Skeletal muscle tissue (tissue), 4 donors: ENCODE data around the gene TRIM54. TPM values are rescaled to one million over a fixed set of nuclear protein-coding genes. Genes with fewer than 3 reads are reported as not detected.
A peak's percentile ranks its signal among the peaks of the same experiment; 100 is the strongest.

Source experiments
- H3K27ac ChIP-seq: one replicate; pipeline ENCODE4 v1.7.0; 2013; ENCODE audit warnings: mild to moderate bottlenecking, low read depth, low read length, inconsistent platforms
- H3K27me3 ChIP-seq, 3 donors: one replicate each; pipeline ENCODE4 v1.7.0; 2013; ENCODE audit warnings: low read length in 3 of 3; ENCODE audit not compliant: control insufficient read depth in 3 of 3, insufficient read depth in 3 of 3
- H3K36me3 ChIP-seq, 3 donors: one replicate each; pipeline ENCODE4 v1.7.0; 2013; ENCODE audit warnings: low read length in 3 of 3; ENCODE audit not compliant: control insufficient read depth in 3 of 3, insufficient read depth in 3 of 3
- H3K4me1 ChIP-seq, 3 donors: one replicate each; pipeline ENCODE4 v1.7.0; 2013; ENCODE audit warnings: low read length in 3 of 3, mild to moderate bottlenecking in 3 of 3; ENCODE audit not compliant: control insufficient read depth in 3 of 3, insufficient read depth in 3 of 3
- H3K4me3 ChIP-seq, 3 donors: one replicate each; pipeline ENCODE4 v1.7.0; 2013; ENCODE audit warnings: low read length in 3 of 3
- H3K9ac ChIP-seq, 3 donors: one replicate each; pipeline ENCODE4 v1.7.0; 2013; ENCODE audit warnings: low read length in 3 of 3, mild to moderate bottlenecking in 3 of 3, moderate library complexity in 2 of 3, low read depth in 1 of 3
- H3K9me3 ChIP-seq, 3 donors: one replicate each; pipeline ENCODE4 v1.7.0; 2013; ENCODE audit warnings: low read length in 3 of 3; ENCODE audit not compliant: control insufficient read depth in 3 of 3
- total RNA-seq: library from RNA; depleted of rRNA; stranded (reverse); fragments of >200 nt; gene quantifications from one replicate; pipeline ENCODE4 v1.2.3, GENCODE V29; 2014
- donor health status: Osteomylitis.

TRIM54 gene
- total RNA-seq, 1 donor from 2014 or later, result 60.0 TPM

- peak overlapping the region; percentile 99 for H3K27ac ChIP-seq
- peaks cover 20 to 27% (median 25%) of the 10 kb centered on the region in 3 donors for H3K4me1 ChIP-seq
- H3K9me3 ChIP-seq, result no peaks in the 10 kb centered on the region
- peak overlapping the region in 2 of 3 donors; percentile 78 to 98 for H3K9ac ChIP-seq
- peaks cover 0 to 11% (median 2%) of the 10 kb centered on the region in 3 donors for H3K36me3 ChIP-seq
- H3K4me3 ChIP-seq, result peak overlapping the region in 2 of 3 donors; percentile 25 to 29
- H3K27me3 ChIP-seq, result peaks cover 0 to 4% (median 0%) of the 10 kb centered on the region in 3 donors
Observed at GRCh38 chr2:27280826-27281225, 1.4 kb upstream of the TRIM54 start.

GRCh38 chr2:27281442-27281841, 787 bp upstream of the TRIM54 start:
- H3K9ac ChIP-seq, result peak overlapping the region; percentile 78 to 99 (median 98)
- H3K4me1 ChIP-seq, result peaks cover 20 to 29% (median 28%) of the 10 kb centered on the region in 3 donors
- H3K9me3 ChIP-seq, result no peaks in the 10 kb centered on the region
- peak overlapping the region; percentile 99 for H3K27ac ChIP-seq
- peaks cover 0 to 11% (median 2%) of the 10 kb centered on the region in 3 donors for H3K36me3 ChIP-seq
- H3K27me3 ChIP-seq, result peaks cover 0 to 2% (median 0%) of the 10 kb centered on the region in 3 donors
- H3K4me3 ChIP-seq, result peak overlapping the region; percentile 49 to 99 (median 97)

GRCh38 chr2:27282892-27283291, 663 bp downstream of the TRIM54 start:
- H3K27ac ChIP-seq, result peak overlapping the region; percentile 99
- no peaks in the 10 kb centered on the region for H3K9me3 ChIP-seq
- peak overlapping the region; percentile 98 to 100 (median 99) for H3K9ac ChIP-seq
- H3K4me1 ChIP-seq, result peaks cover 33 to 42% (median 41%) of the 10 kb centered on the region in 3 donors
- H3K4me3 ChIP-seq, result peak overlapping the region; percentile 97 to 99 (median 98)
- no peaks in the 10 kb centered on the region for H3K27me3 ChIP-seq
- H3K36me3 ChIP-seq, result peaks cover 2 to 17% (median 3%) of the 10 kb centered on the region in 3 donors

- H3K4me1 ChIP-seq, result peaks cover 42 to 62% (median 46%) of the 10 kb centered on the region in 3 donors
- peak overlapping the region; percentile 99 for H3K27ac ChIP-seq
- H3K4me3 ChIP-seq, result peak overlapping the region; percentile 97 to 99 (median 98)
Observed at GRCh38 chr2:27284996-27285395, 2.8 kb downstream of the TRIM54 start.

GRCh38 chr2:27285481-27285880, 3.3 kb downstream of the TRIM54 start:
- H3K27ac ChIP-seq, result peak overlapping the region; percentile 99
- peaks cover 7 to 20% (median 10%) of the 10 kb centered on the region in 3 donors for H3K36me3 ChIP-seq
- peak overlapping the region; percentile 66 to 100 (median 98) for H3K9ac ChIP-seq
- no peaks in the 10 kb centered on the region for H3K9me3 ChIP-seq
- H3K4me1 ChIP-seq, result peaks cover 41 to 62% (median 41%) of the 10 kb centered on the region in 3 donors
- H3K27me3 ChIP-seq, result no peaks in the 10 kb centered on the region
- H3K4me3 ChIP-seq, result peak overlapping the region; percentile 97 to 99 (median 98)

More at GRCh38 chr2:27284996-27285395, 2.8 kb downstream of the TRIM54 start:
- peaks cover 7 to 20% (median 10%) of the 10 kb centered on the region in 3 donors for H3K36me3 ChIP-seq
- peak overlapping the region; percentile 66 to 100 (median 98) for H3K9ac ChIP-seq
- H3K9me3 ChIP-seq, result no peaks in the 10 kb centered on the region
- no peaks in the 10 kb centered on the region for H3K27me3 ChIP-seq

GRCh38 chr2:27288610-27289009, 6.4 kb downstream of the TRIM54 start:
- peaks cover 7 to 20% (median 10%) of the 10 kb centered on the region in 3 donors for H3K36me3 ChIP-seq
- peaks cover 46 to 69% (median 55%) of the 10 kb centered on the region in 3 donors for H3K4me1 ChIP-seq
- no peaks in the 10 kb centered on the region for H3K9me3 ChIP-seq
- peak overlapping the region; percentile 3 for H3K27ac ChIP-seq
- H3K27me3 ChIP-seq, result no peaks in the 10 kb centered on the region
- peak overlapping the region; percentile 32 to 63 (median 49) for H3K4me3 ChIP-seq
- H3K9ac ChIP-seq, result peak overlapping the region; percentile 15 to 69 (median 55)

- Histone ChIP-seq H3K9me3 (no peaks in the 10 kb centered on the region), H3K27ac (no peak overlapping the region), H3K4me3 (peak overlapping the region in 2 of 3 donors; percentile 11 to 49), H3K36me3 (peaks cover 5 to 10% (median 9%) of the 10 kb centered on the region in 3 donors), H3K9ac (peak overlapping the region in 2 of 3 donors; percentile 57 to 64), H3K4me1 (peaks cover 55 to 86% (median 67%) of the 10 kb centered on the region in 3 donors), H3K27me3 (no peaks in the 10 kb centered on the region)
Observed at GRCh38 chr2:27290549-27290948, 8.3 kb downstream of the TRIM54 start.

- peaks cover 48 to 94% (median 73%) of the 10 kb centered on the region in 3 donors for H3K4me1 ChIP-seq
- peak overlapping the region; percentile 16 to 53 (median 35) for H3K4me3 ChIP-seq
- H3K27me3 ChIP-seq, result no peaks in the 10 kb centered on the region
Observed at GRCh38 chr2:27291865-27292264, 9.6 kb downstream of the TRIM54 start.

GRCh38 chr2:27294928-27295327, 12.7 kb downstream of the TRIM54 start:
- no peaks in the 10 kb centered on the region for H3K9me3 ChIP-seq
- H3K4me3 ChIP-seq, result peak overlapping the region in 1 of 3 donors; percentile 31
- peaks cover 41 to 86% (median 74%) of the 10 kb centered on the region in 3 donors for H3K4me1 ChIP-seq
- no peak overlapping the region for H3K27ac ChIP-seq
- H3K27me3 ChIP-seq, result no peaks in the 10 kb centered on the region
- no peak overlapping the region for H3K9ac ChIP-seq
- peaks cover 12 to 26% (median 25%) of the 10 kb centered on the region in 3 donors for H3K36me3 ChIP-seq

More at GRCh38 chr2:27291865-27292264, 9.6 kb downstream of the TRIM54 start:
- peaks cover 8 to 17% (median 10%) of the 10 kb centered on the region in 3 donors for H3K36me3 ChIP-seq
- H3K9me3 ChIP-seq, result no peaks in the 10 kb centered on the region
- H3K9ac ChIP-seq, result peak overlapping the region in 2 of 3 donors; percentile 5 to 57
- no peak overlapping the region for H3K27ac ChIP-seq

GRCh38 chr2:27296481-27296880, 14.3 kb downstream of the TRIM54 start:
- Histone ChIP-seq H3K9me3 (no peaks in the 10 kb centered on the region), H3K27ac (no peak overlapping the region), H3K9ac (no peak overlapping the region), H3K36me3 (peaks cover 14 to 31% (median 31%) of the 10 kb centered on the region in 3 donors), H3K4me3 (peak overlapping the region in 1 of 3 donors; percentile 14), H3K4me1 (peaks cover 35 to 72% (median 63%) of the 10 kb centered on the region in 3 donors), H3K27me3 (no peaks in the 10 kb centered on the region)
